ENCODE data around the gene TCAF1.

The TCAF1 gene

GRCh38 chr7:143898810-143899209 lies 3.2 kb downstream of the TCAF1 start:
- Histone ChIP-seq H3K27me3 (ENCODE audit: control insufficient read depth, insufficient read depth, low read length) (no peaks in the 10 kb centered on the region), H3K4me3 (ENCODE audit: low read length) (no peak overlapping the region)

GRCh38 chr7:143896667-143897066 lies 5.3 kb downstream of the TCAF1 start:
- Histone ChIP-seq H3K36me3 (ENCODE audit: control insufficient read depth, insufficient read depth, low read length) (no peaks in the 10 kb centered on the region), H3K4me1 (ENCODE audit: control insufficient read depth, insufficient read depth, low read length) (peaks cover 12% of the 10 kb centered on the region), H3K9ac (ENCODE audit: low read length) (no peak overlapping the region), H3K4me3 (ENCODE audit: low read length) (no peak overlapping the region), H3K9me3 (ENCODE audit: control insufficient read depth, low read length) (no peaks in the 10 kb centered on the region), H3K27me3 (ENCODE audit: control insufficient read depth, insufficient read depth, low read length) (no peaks in the 10 kb centered on the region)

More at GRCh38 chr7:143898810-143899209, 3.2 kb downstream of the TCAF1 start:
- Histone ChIP-seq H3K36me3 (ENCODE audit: control insufficient read depth, insufficient read depth, low read length) (no peaks in the 10 kb centered on the region), H3K9ac (ENCODE audit: low read length) (no peak overlapping the region), H3K4me1 (ENCODE audit: control insufficient read depth, insufficient read depth, low read length) (peaks cover 12% of the 10 kb centered on the region), H3K9me3 (ENCODE audit: control insufficient read depth, low read length) (no peaks in the 10 kb centered on the region)

- H3K4me3 ChIP-seq (ENCODE audit: low read length) = no peak overlapping the region
- no peaks in the 10 kb centered on the region for H3K4me1 ChIP-seq (ENCODE audit: control insufficient read depth, insufficient read depth, low read length)
- no peaks in the 10 kb centered on the region for H3K36me3 ChIP-seq (ENCODE audit: control insufficient read depth, insufficient read depth, low read length)
- no peaks in the 10 kb centered on the region for H3K9me3 ChIP-seq (ENCODE audit: control insufficient read depth, low read length)
- no peaks in the 10 kb centered on the region for H3K27me3 ChIP-seq (ENCODE audit: control insufficient read depth, insufficient read depth, low read length)
- no peak overlapping the region for H3K9ac ChIP-seq (ENCODE audit: low read length)
These were observed 9.3 kb downstream of the TCAF1 start for GRCh38 chr7:143892527-143893300.

GRCh38 chr7:143891457-143891856 lies 10.5 kb downstream of the TCAF1 start:
- Histone ChIP-seq H3K4me3 (ENCODE audit: low read length) (no peak overlapping the region), H3K4me1 (ENCODE audit: control insufficient read depth, insufficient read depth, low read length) (no peaks in the 10 kb centered on the region), H3K36me3 (ENCODE audit: control insufficient read depth, insufficient read depth, low read length) (no peaks in the 10 kb centered on the region), H3K9me3 (ENCODE audit: control insufficient read depth, low read length) (no peaks in the 10 kb centered on the region), H3K9ac (ENCODE audit: low read length) (no peak overlapping the region), H3K27me3 (ENCODE audit: control insufficient read depth, insufficient read depth, low read length) (no peaks in the 10 kb centered on the region)

GRCh38 chr7:143890558-143890957 lies 11.4 kb downstream of the TCAF1 start:
- no peaks in the 10 kb centered on the region for H3K36me3 ChIP-seq (ENCODE audit: control insufficient read depth, insufficient read depth, low read length)
- no peak overlapping the region for H3K4me3 ChIP-seq (ENCODE audit: low read length)
- H3K4me1 ChIP-seq (ENCODE audit: control insufficient read depth, insufficient read depth, low read length) = no peaks in the 10 kb centered on the region
- no peaks in the 10 kb centered on the region for H3K27me3 ChIP-seq (ENCODE audit: control insufficient read depth, insufficient read depth, low read length)
- H3K9me3 ChIP-seq (ENCODE audit: control insufficient read depth, low read length) = no peaks in the 10 kb centered on the region
- no peak overlapping the region for H3K9ac ChIP-seq (ENCODE audit: low read length)

DNA sequence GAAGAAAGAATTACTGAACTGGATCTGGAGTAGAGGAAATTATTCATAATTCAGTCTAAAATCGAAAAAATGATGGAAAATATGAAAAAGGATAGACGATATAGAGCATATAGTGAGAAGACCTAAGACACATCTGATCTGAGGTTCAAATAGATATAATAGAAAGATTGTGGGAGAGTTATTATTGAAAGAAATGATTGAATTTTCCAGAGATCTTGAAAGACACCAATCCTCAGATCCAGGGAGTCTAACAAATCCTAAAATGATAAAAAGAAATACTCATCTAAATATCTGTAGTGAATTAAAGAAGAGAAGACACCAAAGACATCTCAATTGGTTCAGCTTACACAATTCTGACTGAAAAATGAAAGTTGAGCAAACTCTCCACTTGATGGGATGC lies 12.9 kb downstream of the TCAF1 start:
- Histone ChIP-seq H3K9ac (ENCODE audit: low read length) (no peak overlapping the region), H3K4me3 (ENCODE audit: low read length) (no peak overlapping the region), H3K36me3 (ENCODE audit: control insufficient read depth, insufficient read depth, low read length) (no peaks in the 10 kb centered on the region), H3K4me1 (ENCODE audit: control insufficient read depth, insufficient read depth, low read length) (no peaks in the 10 kb centered on the region), H3K9me3 (ENCODE audit: control insufficient read depth, low read length) (no peaks in the 10 kb centered on the region), H3K27me3 (ENCODE audit: control insufficient read depth, insufficient read depth, low read length) (no peaks in the 10 kb centered on the region)

- H3K9me3 ChIP-seq (ENCODE audit: control insufficient read depth, low read length) = no peaks in the 10 kb centered on the region
- no peak overlapping the region for H3K9ac ChIP-seq (ENCODE audit: low read length)
- no peak overlapping the region for H3K4me3 ChIP-seq (ENCODE audit: low read length)
- no peaks in the 10 kb centered on the region for H3K4me1 ChIP-seq (ENCODE audit: control insufficient read depth, insufficient read depth, low read length)
- H3K27me3 ChIP-seq (ENCODE audit: control insufficient read depth, insufficient read depth, low read length) = no peaks in the 10 kb centered on the region
- no peaks in the 10 kb centered on the region for H3K36me3 ChIP-seq (ENCODE audit: control insufficient read depth, insufficient read depth, low read length)
These were observed 15.0 kb downstream of the TCAF1 start for GRCh38 chr7:143886826-143887477.

DNA sequence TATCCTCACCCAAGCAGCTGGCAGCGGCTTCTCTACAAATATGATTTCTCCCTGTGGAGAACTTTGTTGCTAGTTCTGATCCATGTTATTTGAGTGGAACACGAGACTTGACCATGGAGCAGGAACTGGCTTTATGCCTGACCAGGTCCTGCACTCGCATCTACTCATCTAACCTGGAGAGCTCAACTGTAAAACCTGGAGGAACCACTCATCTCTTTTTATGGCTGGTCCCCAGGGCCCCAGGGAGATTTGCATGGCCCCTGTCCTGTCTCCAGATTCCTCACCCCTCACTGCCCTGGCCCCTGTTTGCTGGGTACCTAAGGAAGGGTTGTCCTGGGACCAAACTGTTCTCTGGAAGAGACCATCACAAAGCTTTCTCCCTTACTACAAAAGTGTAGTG lies 16.0 kb downstream of the TCAF1 start:
- H3K4me3 ChIP-seq (ENCODE audit: low read length) = no peak overlapping the region
- H3K4me1 ChIP-seq (ENCODE audit: control insufficient read depth, insufficient read depth, low read length) = no peaks in the 10 kb centered on the region

GRCh38 chr7:143884969-143885559 lies 16.9 kb downstream of the TCAF1 start:
- H3K4me3 ChIP-seq (ENCODE audit: low read length) = no peak overlapping the region
- H3K27me3 ChIP-seq (ENCODE audit: control insufficient read depth, insufficient read depth, low read length) = no peaks in the 10 kb centered on the region
- no peaks in the 10 kb centered on the region for H3K9me3 ChIP-seq (ENCODE audit: control insufficient read depth, low read length)
- no peak overlapping the region for H3K9ac ChIP-seq (ENCODE audit: low read length)
- no peaks in the 10 kb centered on the region for H3K36me3 ChIP-seq (ENCODE audit: control insufficient read depth, insufficient read depth, low read length)
- no peaks in the 10 kb centered on the region for H3K4me1 ChIP-seq (ENCODE audit: control insufficient read depth, insufficient read depth, low read length)

More for the DNA sequence above, 16.0 kb downstream of the TCAF1 start:
- Histone ChIP-seq H3K9ac (ENCODE audit: low read length) (no peak overlapping the region), H3K27me3 (ENCODE audit: control insufficient read depth, insufficient read depth, low read length) (no peaks in the 10 kb centered on the region), H3K36me3 (ENCODE audit: control insufficient read depth, insufficient read depth, low read length) (no peaks in the 10 kb centered on the region), H3K9me3 (ENCODE audit: control insufficient read depth, low read length) (no peaks in the 10 kb centered on the region)

DNA sequence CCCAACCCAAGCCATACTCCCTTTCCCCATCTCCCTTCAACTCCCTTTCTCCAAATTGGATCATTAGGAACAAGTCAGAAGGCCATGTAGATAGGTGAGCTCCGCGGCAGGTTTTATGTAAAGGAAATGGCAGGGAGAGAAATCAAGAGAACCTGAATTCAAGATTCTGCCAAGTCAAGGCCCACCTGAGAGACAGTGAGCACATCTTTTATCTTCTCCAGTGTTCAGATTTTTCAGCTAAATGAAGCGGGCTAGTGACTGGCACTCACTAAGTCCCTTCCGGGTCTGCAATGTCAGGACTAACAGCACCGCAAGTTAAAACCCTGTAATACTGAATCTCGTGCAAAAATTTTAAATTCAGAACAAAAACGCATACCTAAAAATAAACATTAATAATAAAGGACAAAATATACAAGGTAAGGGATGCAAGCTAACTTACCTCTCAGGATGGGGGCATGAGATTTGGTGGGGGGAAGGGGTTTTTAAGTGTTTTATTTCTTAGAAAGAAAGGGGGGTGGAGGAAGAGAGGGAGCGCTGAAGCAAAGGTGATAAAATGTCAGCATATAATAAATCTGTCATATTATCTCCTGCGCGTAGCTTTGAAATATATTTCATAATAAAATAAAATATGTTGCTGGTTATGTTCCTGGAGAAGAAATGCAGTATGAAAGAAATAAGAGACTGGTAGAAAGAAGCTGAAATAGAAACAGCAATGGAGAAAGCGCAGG lies 17.6 kb downstream of the TCAF1 start:
- H3K9me3 ChIP-seq (ENCODE audit: control insufficient read depth, low read length) = no peaks in the 10 kb centered on the region
- H3K27me3 ChIP-seq (ENCODE audit: control insufficient read depth, insufficient read depth, low read length) = no peaks in the 10 kb centered on the region
- H3K4me1 ChIP-seq (ENCODE audit: control insufficient read depth, insufficient read depth, low read length) = no peaks in the 10 kb centered on the region
- no peaks in the 10 kb centered on the region for H3K36me3 ChIP-seq (ENCODE audit: control insufficient read depth, insufficient read depth, low read length)
- H3K9ac ChIP-seq (ENCODE audit: low read length) = no peak overlapping the region
- no peak overlapping the region for H3K4me3 ChIP-seq (ENCODE audit: low read length)

DNA sequence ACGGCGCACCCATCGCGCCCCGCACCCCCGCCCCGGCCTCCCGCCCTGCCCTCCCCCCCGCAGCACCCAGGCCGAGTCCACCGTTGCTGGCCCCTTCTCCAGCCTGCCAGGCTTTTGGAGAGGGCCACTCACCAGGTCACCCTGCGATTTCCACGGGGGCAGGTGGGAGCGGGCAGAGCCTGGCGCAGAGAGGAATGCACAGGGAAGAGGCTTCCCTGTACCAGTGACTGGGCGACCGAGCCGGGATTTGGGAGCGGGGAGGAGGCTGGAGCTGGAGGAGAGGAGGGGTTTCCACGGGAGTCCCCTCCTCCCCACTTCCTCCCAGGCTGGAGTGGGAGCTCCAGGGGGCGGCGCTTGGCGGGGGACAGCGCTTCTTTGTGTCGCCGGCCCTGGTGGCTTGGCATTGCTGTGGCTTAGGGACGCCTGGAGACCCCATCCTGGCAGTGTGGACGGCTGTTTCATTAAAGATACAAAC lies 19.3 kb downstream of the TCAF1 start:
- no peaks in the 10 kb centered on the region for H3K9me3 ChIP-seq (ENCODE audit: control insufficient read depth, low read length)
- no peaks in the 10 kb centered on the region for H3K27me3 ChIP-seq (ENCODE audit: control insufficient read depth, insufficient read depth, low read length)
- H3K9ac ChIP-seq (ENCODE audit: low read length) = peak overlapping the region; percentile 53
- H3K4me3 ChIP-seq (ENCODE audit: low read length) = no peak overlapping the region
- H3K36me3 ChIP-seq (ENCODE audit: control insufficient read depth, insufficient read depth, low read length) = no peaks in the 10 kb centered on the region
- no peaks in the 10 kb centered on the region for H3K4me1 ChIP-seq (ENCODE audit: control insufficient read depth, insufficient read depth, low read length)

All from mucosa of stomach (tissue), 1 donor.